NCI-H128 (cell line): ENCODE results near the gene C1QTNF1.
"Not testable (repeated sequence)": the region's sequence is repeated elsewhere in the genome, so short reads cannot be mapped to it uniquely, and the experiment has no call there.

Source experiments
- DNase-seq: peaks from one replicate; lab custom pipeline; 2025; ENCODE audit not compliant: unreplicated experiment; lab: John Stamatoyannopoulos, UW

C1QTNF1 gene

DNA sequence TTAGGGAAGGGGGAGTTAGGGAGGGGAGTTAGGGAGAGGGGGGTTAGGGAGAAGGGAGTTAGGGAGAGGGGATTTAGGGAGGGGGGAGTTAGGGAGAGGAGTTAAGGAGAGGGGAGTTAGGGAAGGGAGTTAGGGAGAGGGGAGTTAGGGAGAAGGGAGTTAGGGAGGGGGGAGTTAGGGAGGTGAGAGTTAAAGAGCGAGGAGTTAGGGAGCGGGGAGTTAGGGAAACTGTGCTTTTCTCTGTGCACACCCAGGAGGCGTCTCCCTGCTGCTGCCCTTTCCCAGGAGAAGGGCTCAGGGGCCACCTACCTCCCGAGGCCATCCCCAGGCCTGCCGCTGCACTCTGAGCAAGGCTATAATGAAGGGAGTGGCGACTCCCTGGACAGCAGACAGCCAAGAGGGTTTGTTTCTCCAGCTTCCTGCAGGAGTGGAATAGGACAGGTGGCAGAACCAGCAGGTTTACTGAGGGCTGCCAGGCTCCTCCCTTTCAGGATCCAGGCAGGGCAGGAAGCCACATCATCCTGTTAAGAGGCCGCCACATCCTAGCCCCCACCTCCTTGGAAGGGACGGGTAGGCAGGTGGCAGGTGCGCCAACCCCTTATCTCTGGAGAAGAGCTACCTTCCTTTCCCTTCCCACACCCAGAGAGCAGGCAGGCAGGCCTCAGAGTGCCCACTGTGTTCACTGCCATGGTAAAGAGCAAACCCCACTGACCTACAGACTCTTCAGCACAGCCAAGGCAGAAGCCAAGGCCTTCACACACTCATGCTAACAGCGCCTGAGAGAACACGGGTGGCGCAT lies 18.7 kb upstream of the C1QTNF1 start:
- DNase-seq, result peak; percentile 37

DNA sequence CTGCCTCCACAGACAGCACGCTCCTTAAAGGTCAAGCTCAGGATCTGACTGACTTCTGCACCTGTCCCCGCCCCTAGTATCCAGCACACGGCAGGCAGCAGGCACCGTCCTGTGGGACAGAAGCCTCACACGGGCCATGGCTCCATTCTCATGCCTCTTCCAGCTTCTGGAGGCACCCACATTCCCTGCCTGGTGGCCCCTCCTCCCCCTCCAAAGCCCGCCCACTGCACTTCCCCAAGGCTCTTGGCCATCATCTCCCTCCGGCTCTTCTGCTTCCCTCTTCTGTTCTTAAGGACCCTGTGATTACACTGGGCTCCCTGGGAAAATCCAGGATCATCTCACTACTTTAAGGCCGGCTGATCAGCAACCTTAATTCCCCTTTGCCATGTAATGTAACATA lies 17.9 kb upstream of the C1QTNF1 start:
- DNase-seq, result no peak

DNA sequence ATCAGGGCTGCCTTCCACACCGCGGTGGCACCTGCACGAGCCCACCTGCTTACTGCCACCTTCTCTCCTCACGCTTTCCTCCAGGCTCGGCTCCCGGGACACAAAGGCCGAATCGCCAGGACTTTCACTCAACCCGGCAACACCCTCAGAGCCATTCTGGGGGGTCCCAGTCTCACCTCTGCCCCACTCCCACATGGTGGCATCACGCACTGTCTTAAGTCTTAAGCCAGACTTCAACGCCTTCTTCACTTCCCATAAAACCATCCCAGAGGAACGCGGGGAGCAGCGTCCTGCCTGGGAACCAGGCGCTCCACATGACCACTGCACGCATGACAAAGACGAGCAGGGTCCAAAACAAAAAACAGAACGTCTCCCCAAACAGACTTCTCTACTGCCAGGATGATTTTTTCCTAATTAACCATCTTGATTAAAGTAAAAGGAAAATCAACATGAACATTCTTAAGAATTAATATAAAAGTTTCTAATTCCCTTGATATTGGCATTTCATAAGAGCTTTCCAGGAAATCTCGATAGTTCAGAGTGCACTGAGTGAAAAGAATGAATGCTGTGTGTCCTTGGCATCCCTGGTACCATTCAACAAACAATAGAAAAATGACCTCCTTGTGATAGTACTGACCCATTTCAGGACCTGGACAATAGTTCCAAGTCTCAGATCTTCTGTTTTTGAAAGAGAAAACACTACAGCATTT lies 17.0 kb upstream of the C1QTNF1 start:
- no peak for DNase-seq

DNA sequence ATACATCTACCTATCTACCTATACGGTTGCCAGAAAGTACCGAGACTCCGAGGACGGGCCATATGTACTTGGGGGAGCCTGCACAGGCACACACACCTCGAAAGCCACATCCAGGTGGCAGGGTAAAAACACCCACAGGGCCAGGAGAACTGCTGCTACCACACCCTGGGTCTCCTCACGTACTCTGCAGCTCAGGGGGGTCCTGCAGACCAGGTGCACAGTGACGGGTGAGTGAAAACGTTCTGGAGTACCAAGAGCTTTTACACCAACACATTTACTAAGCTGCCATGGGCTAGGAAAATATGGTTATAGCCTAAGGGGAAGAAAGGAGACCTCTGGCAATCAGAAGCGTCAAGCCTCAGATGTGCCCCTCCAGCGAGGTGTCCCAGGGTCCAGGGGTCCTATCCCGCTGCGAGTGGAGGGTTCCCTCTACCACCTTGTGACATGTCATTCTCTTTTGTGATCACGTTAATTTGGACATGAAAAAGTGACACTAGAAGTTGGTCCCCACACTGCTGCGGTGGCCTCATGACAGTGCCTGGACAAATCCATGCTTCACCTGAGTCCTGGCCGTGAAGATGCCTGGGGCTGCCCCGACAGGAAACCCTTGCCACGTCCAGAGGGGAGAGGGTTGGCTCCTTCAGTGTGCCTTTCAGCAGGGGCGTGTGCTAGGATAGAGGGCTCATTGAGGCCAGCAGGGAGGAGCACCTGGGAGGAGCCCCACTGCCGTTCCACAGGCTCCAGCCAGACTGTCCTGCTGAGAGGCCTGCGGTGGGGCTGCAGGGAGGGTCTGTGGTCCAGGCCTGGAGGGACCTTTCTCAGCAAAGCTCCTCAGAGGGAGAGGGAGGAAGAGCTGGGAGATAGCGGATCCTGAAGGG lies 16.2 kb upstream of the C1QTNF1 start:
- no peak for DNase-seq

DNA sequence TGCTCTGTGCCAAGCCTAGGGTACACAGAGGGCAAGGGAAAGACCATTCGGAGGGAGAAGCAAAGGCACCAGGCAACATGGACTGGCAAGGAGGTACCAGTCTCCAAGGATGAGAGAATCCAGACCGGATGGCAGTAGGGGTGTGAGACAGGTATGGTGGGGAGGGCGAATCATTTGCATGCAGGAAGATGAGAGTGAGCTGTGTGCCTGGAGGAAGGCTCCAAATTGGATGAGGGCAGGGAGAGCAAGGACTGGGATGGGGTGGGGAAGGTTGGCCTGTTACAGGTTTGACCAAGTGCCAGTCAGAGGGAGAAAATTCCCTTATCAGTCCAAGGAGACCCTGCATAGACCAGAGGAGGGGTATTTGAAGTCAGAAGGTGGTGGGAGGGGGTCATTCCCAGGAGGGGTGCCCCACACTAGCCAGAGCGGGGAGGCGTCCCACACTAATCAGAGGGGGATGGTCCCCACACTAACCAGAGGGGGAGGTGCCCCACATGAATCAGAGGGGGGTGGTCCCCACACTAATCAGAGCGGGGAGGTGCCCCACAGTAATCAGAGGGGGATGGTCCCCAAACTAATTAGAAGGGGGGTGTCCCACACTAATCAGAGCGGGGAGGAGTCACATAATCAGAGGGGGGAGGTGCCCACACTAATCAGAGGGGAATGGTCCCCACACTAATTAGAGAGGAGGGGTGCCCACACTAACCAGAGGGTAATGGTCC lies 15.1 kb upstream of the C1QTNF1 start:
- DNase-seq, result no peak

DNA sequence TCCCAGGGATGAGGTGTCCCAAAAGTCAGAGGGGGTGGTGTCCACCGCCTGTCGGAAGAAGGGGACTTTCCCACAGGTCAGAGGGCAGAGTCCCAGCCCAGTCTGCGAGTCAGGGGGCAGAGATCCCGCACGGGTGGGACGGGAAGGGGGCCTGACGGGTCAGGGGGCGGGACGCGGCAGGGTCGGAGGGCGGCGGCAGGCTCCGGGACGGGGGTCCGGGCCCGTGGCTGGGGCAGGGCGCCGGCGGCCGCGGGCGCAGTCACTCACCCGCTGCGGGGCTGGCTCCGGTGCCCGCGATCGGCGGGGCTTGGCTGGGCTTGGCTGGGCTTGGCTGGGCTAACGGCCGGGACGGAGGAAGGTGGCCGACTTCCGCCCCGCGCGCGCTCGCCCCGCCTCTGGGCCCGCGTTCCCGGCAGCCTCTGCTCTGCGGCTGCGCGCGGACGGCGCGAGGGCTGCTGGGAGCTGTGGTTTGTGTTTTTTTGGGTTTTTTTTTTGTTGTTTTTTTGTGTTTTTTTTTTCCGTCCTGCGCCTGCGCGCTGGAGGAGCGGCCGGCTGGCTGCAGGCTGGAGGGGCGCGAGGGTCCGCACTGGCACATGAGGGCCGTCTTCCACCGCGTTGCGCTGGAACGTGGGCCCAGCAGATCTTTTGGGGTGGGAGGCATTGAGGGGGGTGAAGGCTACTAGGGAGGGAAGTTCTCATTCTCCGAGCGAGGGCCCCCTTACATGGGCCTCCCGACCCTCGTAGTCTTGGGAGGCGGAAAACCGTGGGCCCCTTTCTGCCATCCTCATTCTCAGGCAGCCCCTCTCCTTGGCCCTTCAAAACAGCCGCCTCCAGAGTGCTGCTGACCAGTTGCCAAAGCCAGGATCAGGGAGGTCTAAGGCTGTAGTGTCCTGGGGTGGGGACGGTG lies 14.3 kb upstream of the C1QTNF1 start, which contains the start of gene CANT1:
Gene CANT1 (minus strand): TSS at position 368 of the 907 bp plus-strand sequence. CDS start 12,142 bp downstream, outside the sequence.
- DNase-seq, result peak; percentile 28

DNA sequence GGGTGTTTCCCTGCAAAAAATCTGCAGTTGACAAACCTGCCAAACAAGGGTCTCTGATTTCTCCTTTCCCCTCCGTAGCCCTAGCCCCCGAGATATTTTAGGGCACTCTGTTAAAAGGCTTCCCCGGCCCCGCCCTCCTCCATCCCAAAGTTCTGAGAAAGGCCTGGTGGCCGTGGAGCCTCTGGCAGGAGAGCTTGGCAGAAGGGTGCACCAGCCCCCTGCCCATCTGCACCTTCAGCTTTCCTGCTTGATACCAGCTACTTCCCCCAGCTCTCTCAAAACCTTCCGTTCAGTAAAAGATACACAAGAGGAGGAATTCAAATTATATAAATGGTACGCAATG lies 13.7 kb upstream of the C1QTNF1 start:
- no peak for DNase-seq

DNA sequence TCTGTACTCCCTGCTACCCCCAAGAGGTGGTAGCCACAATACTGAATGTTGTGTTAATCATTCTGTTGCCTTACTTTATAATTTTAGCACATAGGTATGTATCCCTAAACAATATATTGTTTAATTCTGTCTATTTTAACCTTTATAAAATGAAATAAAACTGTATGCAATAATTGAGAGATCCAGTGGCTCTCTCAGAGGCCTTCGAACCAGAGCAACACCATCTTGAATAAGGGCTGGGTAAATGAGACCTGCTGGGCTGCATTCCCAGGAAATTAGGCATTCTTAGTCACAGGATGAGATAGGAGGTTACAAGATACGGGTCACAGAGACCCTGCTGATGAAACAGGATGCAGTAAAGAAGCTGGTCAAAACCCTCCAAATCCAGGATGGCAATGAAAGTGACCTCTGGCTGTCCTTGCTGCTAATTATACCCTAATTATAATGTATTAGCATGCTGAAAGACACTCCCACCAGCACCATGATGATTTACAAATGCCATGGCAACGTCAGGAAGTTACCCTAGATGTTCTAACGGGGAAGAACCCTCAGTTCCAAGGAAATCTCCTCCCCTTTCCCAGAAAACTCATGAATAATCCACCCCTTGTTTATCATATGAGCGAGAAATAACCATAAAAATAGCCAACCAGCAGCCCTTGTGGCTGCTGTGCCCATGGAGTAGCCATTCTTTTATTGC lies 12.4 kb upstream of the C1QTNF1 start:
- no peak for DNase-seq

DNA sequence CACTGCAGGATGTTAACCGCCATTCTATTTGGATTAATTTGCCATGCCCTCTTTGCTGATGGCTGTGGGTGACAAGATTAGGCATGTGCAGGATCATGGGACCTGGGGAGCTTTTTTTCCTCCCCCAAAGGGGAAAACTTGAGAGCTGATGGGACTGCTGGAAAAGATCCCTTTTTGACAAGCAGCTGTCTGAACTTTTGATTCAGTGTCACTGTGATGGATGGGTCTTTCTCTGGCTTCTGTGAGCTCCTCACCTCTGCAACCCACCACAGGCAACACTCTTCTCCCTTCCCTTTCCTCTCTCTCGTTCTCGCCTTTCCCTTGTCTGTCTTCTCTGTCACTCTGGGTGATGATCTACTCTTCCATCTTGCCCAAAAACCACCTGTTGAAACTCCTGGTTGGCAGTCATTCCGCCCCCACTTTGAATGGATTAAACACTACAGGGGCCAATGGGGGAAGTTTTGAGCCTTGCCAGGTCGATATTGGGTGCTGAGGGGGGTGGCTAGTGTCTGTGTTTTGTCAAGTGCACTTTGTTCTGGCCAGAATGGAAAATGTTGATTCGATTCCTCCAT lies 11.3 kb upstream of the C1QTNF1 start:
- no peak for DNase-seq

DNA sequence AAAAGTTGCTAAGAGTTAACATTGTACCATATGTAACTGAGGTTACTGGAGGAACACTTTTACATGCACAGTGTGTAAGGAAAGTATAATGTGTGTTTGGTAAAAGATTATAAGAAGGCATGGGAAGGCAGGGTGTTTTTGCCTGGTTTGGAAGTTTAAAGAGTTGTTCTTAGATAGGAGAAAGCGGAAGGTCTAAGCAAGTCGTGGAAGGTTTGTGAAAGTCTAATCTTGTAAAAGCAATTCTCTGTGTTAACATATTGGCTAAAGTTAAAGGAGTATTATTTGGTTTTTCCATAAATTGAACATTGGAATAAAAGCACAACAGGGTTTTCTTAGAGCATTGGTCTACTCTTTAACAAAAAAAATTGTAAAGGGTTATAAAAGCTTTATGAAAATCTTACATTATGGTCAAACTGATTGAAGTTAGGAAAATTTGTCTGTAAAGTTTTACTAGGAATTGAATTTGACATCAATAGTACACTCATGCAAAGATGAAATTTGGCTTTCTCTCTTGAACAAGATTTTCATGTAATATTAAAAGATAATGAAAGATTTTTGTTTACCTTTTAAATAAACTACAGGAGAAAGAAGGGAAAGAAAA lies 9.7 kb upstream of the C1QTNF1 start:
- no peak for DNase-seq

DNA sequence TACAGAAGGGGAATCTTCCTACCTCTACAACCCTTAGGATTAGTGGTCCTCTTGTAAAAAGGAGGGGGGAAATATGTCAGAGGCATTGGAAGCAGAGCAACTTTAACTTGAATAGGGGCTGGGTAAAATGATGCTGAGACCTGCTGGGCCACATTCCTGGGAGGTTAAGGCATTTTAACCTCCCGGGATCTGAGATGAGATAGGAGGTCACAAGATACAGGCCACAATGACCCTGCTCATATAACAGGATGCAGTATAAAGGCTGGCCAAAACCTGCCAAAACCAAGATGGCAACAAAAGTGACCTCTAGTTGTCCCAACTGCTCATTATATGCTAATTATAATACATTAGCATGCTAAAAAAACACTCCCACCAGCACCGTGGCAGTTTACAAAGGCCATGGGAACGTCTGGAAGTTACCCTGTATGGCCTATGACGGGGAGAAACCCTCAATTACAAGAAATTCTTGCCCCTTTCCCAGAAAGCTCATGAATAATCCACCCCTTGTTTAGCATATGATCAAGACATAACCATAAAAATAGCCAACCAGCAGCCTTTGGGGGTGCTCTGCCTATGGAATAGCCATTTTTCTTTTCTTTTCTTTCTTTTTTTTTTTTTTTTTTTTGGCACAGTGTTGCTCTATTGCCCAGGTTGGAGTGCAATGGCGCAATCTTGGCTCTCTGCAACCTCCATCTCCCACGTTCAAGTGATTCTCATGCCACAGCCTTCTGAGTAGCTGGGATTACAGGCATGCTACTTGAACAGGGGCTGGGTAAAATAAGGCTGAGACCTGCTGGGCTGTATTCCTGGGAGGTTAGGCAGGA lies 6.2 kb upstream of the C1QTNF1 start:
- no peak for DNase-seq

DNA sequence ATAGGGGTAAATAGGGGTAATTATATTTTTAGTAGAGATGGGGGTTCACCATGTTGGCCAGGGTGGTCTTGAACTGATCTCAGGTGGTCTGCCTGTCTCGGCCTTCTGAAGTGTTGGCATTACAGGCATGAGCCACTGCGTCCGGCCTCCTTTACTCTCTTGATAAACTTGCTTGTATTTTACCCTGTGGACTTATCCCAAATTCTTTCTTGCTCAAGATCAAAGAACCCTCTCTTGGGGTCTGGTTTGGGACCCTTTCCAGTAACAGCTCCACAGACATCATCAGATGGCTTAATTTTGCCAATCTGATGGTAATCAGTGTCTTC lies 5.6 kb upstream of the C1QTNF1 start:
- no peak for DNase-seq

DNA sequence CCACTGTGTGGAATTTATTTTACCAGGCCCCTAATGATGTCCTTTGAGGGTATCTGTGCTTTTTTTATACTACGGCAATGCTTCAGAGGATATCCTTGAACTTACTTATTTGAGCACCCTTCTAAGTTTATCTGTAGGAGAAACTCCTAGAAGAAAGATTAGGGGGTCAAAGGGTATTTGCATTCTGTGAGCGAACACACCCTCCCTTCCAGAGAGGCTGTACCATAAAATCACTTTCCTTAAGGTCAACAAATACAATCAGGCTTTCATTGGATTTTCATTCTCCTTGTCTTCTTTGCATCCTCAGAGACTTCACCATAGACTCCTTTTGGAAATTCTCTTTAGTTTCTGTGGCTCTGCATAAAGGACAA lies 4.7 kb upstream of the C1QTNF1 start:
- DNase-seq, result no peak

DNA sequence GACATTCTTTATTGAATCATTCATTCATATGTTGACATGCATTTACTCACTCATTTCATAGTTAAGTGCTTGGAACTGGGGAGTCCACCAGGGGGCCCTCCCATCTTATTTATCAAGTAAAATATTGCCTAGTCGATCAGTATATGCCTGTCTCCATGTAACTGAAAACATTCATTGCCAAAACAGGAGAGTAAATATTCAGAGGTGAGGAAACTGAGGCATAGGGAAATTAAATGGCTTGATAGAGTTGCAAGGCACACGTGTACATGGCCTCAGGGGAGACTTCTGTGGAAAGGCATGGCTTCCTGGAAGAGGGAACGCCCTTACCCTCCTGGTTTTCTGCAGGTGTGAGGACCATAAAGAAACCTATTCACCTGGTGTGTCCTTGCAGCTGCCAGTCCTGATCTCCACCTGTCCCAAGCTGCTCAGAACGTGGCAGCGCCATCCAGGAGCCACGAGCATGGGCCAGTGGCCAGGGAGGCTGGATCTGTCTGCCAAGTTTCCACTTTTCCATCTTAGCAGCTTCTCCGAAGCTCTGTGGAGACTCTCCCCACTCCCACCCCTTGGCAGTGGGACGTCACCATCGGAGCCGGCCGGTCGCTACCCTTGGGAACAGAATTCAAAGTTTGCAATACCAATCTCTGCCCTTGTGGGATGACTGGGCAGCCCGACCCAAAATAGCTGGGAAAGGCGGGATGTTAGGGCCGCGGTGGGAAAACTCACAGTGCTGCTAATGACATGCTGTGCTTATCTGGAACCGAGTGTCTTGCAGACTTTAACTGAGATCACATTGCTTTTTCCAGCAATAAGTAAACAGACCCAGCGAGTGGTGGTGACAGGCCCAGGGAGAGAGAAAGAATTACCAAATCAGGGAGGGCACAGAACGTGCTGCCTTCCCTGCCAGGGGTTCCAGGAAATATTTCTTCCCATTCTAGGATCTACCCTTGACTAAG lies 4.1 kb upstream of the C1QTNF1 start:
- DNase-seq, result no peak

DNA sequence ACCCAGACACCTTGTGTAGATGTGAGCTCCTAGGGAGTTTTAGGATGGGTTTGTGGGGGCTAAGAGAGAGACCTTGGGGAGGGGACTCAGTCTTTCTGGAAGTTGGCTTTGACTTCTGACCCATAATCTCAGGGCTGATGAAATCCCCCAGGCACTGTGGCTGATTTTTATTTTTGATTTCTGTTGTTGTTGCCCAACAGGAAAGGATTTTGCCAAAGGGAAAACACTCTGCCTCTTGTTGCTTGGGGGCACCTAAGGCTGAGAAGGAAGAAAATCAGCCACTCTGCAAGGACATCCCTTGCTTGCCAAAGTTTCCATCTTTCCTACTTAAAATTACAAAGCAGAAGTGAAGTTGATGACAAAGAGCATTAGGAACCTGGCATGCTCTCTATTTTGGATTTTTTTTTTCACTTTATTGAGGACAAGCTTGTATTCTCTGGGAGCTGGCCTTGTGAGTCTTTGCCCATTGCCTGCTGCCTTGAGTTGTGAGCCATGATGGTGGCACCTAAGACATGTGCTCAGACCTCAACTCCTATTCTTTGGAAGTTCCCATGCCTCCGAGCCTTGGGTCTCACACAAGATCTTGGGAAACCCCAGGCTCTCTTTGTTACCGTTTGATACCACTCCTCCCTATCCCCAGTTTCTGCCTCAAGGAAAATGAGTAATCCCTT lies 3.2 kb upstream of the C1QTNF1 start:
- no peak for DNase-seq

DNA sequence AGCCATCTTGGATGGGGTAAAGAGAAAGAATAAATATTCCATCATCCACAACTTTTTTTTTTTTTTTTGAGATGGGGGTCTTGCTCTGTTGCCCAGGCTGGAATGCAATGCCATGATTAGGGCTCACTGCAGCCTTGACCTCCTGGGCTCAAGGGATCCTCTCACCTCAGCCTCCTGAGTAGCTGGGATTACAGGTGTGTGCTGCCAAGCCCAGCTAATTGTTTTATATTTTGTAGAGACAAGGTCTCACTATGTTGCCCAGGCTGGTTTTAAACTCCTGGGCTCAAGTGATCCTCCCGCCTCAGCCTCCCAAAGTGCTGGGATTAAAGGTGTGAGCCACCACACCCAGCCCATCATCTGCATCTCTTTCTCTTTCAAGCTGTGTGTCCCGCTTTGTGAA lies 2.0 kb upstream of the C1QTNF1 start:
- DNase-seq, result not testable (repeated sequence)
